Colon (tissue), 2 donors: Measurements from ENCODE around the gene OPTC.
"Not testable (repeated sequence)": the region's sequence is repeated elsewhere in the genome, so short reads cannot be mapped to it uniquely, and the experiment has no call there.

Experiments used
- FAIRE-seq: peaks from 2 replicates; lab custom pipeline; 2012; peaks lifted over from hg19 to GRCh38; lab: Jason Lieb, UNC
- donor health status: control.
- donor health status: control.

Gene OPTC

GRCh38 chr1:203493901-203494300 lies at the start of gene OPTC:
OPTC (plus strand) TSS chr1:203494153; CDS start chr1:203496006, 1,853 bp downstream.
- no peak for FAIRE-seq

- FAIRE-seq: no peak
Observed at GRCh38 chr1:203444171-203444576, 49.8 kb upstream of the OPTC start.

- FAIRE-seq: no peak
Observed at GRCh38 chr1:203447151-203447550, 46.8 kb upstream of the OPTC start.

GRCh38 chr1:203447598-203447997 lies 46.4 kb upstream of the OPTC start:
- FAIRE-seq: not testable (repeated sequence)

GRCh38 chr1:203448521-203449061 lies 45.4 kb upstream of the OPTC start:
- FAIRE-seq: no peak

- FAIRE-seq: no peak
Observed at GRCh38 chr1:203450001-203450400, 44.0 kb upstream of the OPTC start.

GRCh38 chr1:203450479-203451149 lies 43.3 kb upstream of the OPTC start:
- FAIRE-seq: no peak

- FAIRE-seq: no peak
Observed at GRCh38 chr1:203451836-203452784, 41.8 kb upstream of the OPTC start.

- no peak for FAIRE-seq
Observed at GRCh38 chr1:203453016-203453415, 40.9 kb upstream of the OPTC start.

GRCh38 chr1:203453616-203454015 lies 40.3 kb upstream of the OPTC start:
- FAIRE-seq: no peak

GRCh38 chr1:203454986-203455471 lies 38.9 kb upstream of the OPTC start:
- FAIRE-seq: no peak

- FAIRE-seq: no peak
Observed at GRCh38 chr1:203455706-203456105, 38.2 kb upstream of the OPTC start.

- FAIRE-seq: no peak
Observed at GRCh38 chr1:203456577-203456976, 37.4 kb upstream of the OPTC start.

- no peak for FAIRE-seq
Observed at GRCh38 chr1:203458078-203458477, 35.9 kb upstream of the OPTC start.

GRCh38 chr1:203459671-203460201 lies 34.2 kb upstream of the OPTC start:
- no peak for FAIRE-seq

- FAIRE-seq: no peak
Observed at GRCh38 chr1:203461717-203462116, 32.2 kb upstream of the OPTC start.

GRCh38 chr1:203462143-203462542 lies 31.8 kb upstream of the OPTC start:
- no peak for FAIRE-seq

- no peak for FAIRE-seq
Observed at GRCh38 chr1:203462878-203463277, 31.1 kb upstream of the OPTC start.

- no peak for FAIRE-seq
Observed at GRCh38 chr1:203463469-203464062, 30.4 kb upstream of the OPTC start.

GRCh38 chr1:203464226-203464625 lies 29.7 kb upstream of the OPTC start:
- FAIRE-seq: no peak

- FAIRE-seq: no peak
Observed at GRCh38 chr1:203464743-203465142, 29.2 kb upstream of the OPTC start.

GRCh38 chr1:203465146-203465798 lies 28.7 kb upstream of the OPTC start:
- FAIRE-seq: no peak
